ENCODE results near the gene CLCN7.

CLCN7 gene

DNA sequence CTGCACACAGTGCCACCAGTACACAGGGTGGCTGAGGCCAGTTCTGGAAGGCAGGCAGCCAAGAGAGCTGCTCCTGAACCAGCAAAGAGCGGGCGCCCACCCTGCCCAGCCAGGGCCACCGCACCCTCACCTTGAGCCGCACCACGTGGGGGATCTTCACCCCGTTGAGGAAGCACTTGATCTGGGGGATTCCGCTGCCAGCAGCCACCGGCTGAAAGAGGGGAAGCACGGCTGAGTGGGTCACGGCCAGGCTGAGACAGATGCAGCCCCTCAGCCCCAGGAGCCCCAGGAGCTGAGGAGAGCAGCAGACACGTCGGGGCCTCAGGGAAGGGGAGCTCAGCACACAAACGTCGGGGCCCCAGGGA lies 15.9 kb downstream of the CLCN7 start:
- no peak for DNase-seq

GRCh38 chr16:1458336-1458976 lies 16.4 kb downstream of the CLCN7 start:
- peak; percentile 59 for DNase-seq

DNA sequence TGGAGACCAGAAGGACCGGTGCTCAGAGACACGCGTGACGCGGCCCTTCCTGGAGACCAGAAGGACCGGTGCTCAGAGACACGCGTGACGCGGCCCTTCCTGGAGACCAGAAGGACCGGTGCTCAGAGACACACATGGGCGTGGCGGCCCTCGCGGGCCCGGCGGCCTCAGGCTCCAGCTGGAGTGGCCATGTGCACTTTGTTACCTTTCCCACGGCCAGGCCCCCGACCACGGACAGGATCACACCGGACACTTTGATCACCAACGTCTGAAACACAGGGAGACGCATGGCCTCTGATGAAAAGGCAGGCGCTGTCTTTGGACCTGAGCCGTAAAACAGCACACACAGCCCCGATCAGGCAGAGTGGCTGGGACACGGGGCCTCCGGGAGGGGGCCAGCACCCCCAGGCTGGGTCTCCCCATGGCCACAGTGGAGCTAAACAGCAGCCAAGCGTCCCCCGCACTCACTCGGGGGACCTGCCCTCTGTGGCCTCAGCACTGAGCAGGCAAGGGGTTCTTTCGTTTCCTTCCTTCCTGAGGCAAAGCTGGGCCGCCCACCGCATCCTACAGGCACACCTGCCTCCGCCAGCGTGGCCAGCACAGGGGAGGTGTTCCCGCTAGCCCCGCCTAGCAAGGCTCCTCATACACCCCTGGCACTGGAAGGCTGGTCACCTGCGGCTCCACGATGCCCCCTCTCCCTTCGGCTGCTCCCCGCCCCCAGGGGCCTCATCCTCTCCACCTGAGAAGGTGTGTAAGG lies 17.2 kb downstream of the CLCN7 start:
- DNase-seq, result no peak

DNA sequence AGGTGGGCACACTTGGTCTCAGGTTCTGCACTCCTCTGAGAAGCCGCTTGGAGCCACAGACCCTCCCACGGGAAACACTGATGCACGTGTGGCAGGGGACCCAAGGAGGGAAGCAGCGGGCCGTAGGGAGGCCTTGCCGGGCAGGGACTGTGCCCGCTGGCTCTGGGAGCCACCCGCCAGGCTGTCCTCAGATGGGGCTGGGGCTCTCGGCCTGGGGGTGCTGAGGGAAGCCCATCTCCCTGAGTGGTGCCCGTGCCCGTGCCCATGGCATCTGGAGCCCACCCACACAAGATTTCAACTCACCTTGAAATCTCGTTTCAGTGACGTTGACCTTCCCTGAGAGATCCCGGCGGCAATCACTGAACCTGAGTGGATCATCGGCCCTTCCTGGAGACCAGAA lies 17.9 kb downstream of the CLCN7 start:
- no peak for DNase-seq

GRCh38 chr16:1455190-1456171 lies 19.3 kb downstream of the CLCN7 start:
- DNase-seq, result no peak

GRCh38 chr16:1454561-1454960 lies 20.3 kb downstream of the CLCN7 start:
- no peak for DNase-seq

- no peak for DNase-seq
These were observed 21.5 kb downstream of the CLCN7 start for GRCh38 chr16:1453316-1453715.

DNA sequence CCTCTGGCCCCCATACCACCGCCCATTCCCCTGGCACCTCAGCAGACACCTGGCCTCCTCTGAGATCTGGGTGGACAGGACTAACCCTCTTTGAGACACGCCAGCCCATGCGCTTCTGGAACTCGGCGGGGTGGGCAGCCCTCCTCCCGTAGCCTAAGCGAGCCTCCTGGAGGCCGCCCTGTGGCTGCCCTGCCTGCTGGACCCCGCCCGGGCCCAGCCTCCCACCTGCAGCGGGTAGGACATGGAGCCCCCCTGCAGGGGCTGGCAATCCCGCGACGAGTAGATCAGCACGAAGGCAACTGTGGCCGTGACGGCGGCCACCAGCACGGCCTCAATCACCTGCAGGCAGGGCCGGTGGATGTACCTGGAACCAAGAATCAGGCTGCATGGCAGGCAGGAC lies 22.3 kb downstream of the CLCN7 start:
- no peak for DNase-seq

GRCh38 chr16:1451702-1452392 lies 23.0 kb downstream of the CLCN7 start:
- no peak for DNase-seq

GRCh38 chr16:1450841-1451240 lies 24.0 kb downstream of the CLCN7 start:
- DNase-seq, result no peak

GRCh38 chr16:1450218-1450617 lies 24.6 kb downstream of the CLCN7 start:
- DNase-seq, result no peak

GRCh38 chr16:1449201-1449788 lies 25.5 kb downstream of the CLCN7 start:
- DNase-seq, result no peak

GRCh38 chr16:1448536-1449116 lies 26.2 kb downstream of the CLCN7 start:
- no peak for DNase-seq

- DNase-seq, result no peak
These were observed 26.9 kb downstream of the CLCN7 start for GRCh38 chr16:1447965-1448364.

DNA sequence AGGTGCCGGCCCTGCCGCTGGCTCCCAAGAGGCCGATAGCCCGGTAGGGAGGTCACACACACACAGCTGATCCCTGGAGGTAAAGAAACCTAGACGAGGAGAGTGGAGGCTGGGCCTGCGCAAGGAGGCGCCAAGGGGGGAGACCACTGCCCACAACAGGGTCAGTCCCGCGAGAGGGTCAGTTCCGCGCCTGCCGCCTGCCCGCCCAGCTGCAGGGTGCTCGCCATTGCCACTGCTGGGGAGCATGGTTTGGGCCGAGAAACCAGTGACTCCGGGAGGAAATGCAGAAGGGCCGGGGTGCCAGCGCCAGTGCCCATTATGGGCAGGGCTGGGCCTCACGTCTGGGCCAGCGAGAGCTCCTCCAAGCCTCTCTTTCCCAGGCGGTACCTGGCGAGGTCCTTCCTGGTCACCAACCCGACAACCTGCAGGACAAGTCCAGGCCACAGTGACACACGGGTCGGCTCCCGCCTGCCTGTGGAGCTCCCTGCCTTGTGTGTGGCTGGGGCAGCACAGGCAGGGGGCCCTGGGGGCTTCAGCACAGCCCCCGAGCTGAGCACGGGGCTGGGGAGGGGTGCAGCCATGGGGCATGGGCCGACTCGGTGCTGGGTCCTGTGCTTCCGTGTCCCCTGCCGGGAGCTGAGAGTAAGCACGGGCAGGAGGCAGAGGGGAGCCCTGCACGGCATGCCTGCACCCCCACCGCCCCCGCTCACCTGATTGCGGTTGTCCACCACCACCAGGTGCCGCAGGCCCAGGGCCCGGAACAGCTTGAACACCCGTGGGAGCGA lies 28.3 kb downstream of the CLCN7 start:
- DNase-seq, result no peak

DNA sequence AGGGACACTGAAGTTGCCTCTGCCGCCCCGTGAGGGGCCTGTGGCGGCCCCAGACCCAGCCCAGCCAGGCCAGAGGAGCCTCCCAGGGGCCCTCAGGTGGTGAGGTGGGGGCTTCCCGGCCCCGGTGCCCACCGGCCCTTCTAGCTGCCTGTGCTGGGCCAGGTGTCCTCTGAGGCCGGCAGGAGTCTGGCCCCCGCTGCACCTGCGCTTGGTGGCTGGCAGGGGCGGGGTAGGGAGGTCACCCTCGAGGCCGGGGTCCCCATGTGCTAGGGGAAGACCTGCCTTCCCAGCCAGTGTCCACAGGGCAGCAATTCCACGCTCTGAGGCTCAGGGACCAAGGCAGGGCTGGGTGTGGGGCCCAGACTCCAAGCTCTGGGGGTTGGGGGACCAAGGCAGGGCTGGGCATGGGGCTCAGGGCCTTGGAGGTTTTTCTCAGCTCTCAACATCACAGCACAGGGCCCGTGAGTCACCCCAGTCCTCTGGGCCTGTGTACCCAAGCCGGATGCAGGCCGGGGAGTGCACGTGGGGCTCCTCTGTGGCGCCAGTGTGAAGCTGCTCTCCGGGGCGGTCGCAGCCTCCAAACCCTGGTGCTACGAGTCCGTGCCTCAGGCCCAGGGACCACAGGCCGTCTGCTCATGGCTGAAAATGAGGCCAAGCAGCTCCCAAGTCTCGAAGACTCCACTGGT lies 29.2 kb downstream of the CLCN7 start:
- no peak for DNase-seq

DNA sequence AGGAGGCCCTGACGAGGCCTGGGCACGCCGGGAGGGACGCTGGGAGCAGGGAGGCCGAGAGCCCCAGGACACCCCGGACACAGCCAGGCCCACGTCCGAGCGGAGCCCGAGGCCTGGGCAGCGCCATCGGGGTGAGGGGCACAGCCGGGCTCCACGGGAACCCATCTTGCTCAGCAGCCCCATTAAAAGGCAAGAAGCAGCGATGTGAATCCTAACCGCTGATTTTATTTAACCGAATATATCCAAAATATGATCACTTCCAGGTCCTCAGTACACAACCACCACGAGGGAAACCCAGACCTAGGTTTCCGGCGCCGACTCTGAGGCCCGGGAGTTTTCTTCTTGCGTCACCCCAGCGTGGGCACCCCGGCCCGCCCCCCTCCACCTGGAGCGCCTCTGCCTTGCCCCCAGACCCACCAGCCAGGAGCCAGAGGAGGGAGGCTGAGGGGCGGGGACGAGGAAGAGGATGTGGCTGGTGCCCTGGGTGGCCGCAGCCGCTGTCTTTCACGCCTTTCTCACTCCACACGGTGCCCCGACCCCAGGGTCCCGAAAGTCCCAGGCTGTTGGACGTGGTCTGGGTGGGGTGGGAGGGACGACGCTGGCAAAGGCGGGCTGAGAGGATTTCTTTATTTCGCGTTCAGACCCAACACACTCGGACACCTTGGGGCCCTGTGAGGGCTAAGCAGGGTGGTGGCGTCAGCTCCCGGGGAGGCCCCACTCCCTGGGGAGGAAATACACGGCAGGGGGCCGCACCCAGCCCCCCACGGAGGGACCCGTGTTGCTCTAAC lies 29.9 kb downstream of the CLCN7 start:
- DNase-seq, result no peak

- no peak for DNase-seq
These were observed 30.7 kb downstream of the CLCN7 start, which contains the start of gene CCDC154 for GRCh38 chr16:1443980-1444729. CCDC154 (minus strand) TSS chr16:1444556; CDS start chr16:1444322, 234 bp downstream.

- no peak for DNase-seq
These were observed 31.3 kb downstream of the CLCN7 start for GRCh38 chr16:1443403-1443973.

Measured in stimulated activated CD4-positive, alpha-beta T cell treated with anti-CD3 and anti-CD28 coated beads, Interleukin-1b, Interleukin-23, amount 100 ng/mL, for 48 hours (primary cell).